SU-DHL-6 (cell line): ENCODE results near the gene WDR47.
"Not testable (repeated sequence)": the region's sequence is repeated elsewhere in the genome, so short reads cannot be mapped to it uniquely, and the experiment has no call there.

Experiments used
- H2AFZ ChIP-seq: fragments of 200-600 bp; sonication (generic); 2 replicates; pipeline ENCODE4 v1.6.1; 2014; ENCODE audit warnings: low read depth, mild to moderate bottlenecking, moderate library complexity, mixed read lengths, antibody characterized with exemption, low read length; ENCODE audit not compliant: severe bottlenecking
- H3F3A ChIP-seq: fragments of 200-600 bp; shearing (Covaris generic); 2 replicates; pipeline ENCODE4 v1.6.0; 2016; ENCODE audit warnings: antibody characterized with exemption, mild to moderate bottlenecking; ENCODE audit not compliant: insufficient read depth
- H3K27ac ChIP-seq: fragments of 200-600 bp; sonication (generic); 2 replicates; pipeline ENCODE4 v1.5.1; 2016; ENCODE audit warnings: low read depth, mild to moderate bottlenecking, low read length, moderate library complexity, mixed read lengths
- H3K27me3 ChIP-seq: fragments of 200-600 bp; sonication (generic), shearing (Covaris generic); 2 replicates; pipeline ENCODE4 v1.6.0; 2014; ENCODE audit warnings: mild to moderate bottlenecking, low read length
- H3K36me3 ChIP-seq: fragments of 200-600 bp; sonication (generic); 2 replicates; pipeline ENCODE4 v1.6.1; 2014; ENCODE audit warnings: mild to moderate bottlenecking, low read length, mixed read lengths
- H3K4me2 ChIP-seq: fragments of 300-600, 200-600 bp; shearing (Covaris generic), sonication (generic); 2 replicates; pipeline ENCODE4 v1.6.0; 2014; ENCODE audit warnings: low read length, low read depth, mild to moderate bottlenecking; ENCODE audit not compliant: poor library complexity, severe bottlenecking
- H3K4me3 ChIP-seq: fragments of 200-600 bp; sonication (generic); 2 replicates; pipeline ENCODE4 v1.5.1; 2014; ENCODE audit warnings: antibody characterized with exemption, low read length, mild to moderate bottlenecking, mixed read lengths; ENCODE audit not compliant: insufficient read depth, poor library complexity, severe bottlenecking
- H3K79me2 ChIP-seq: fragments of 200-600 bp; sonication (generic); 2 replicates; pipeline ENCODE4 v1.6.1; 2014; ENCODE audit warnings: mild to moderate bottlenecking, low read length, moderate library complexity; ENCODE audit not compliant: insufficient read depth
- H3K9ac ChIP-seq: fragments of 200-600 bp; sonication (generic); 2 replicates; pipeline ENCODE4 v1.7.0; 2014; ENCODE audit warnings: mild to moderate bottlenecking, low read length
- H3K9me2 ChIP-seq: fragments of 200-600 bp; sonication (generic); replicated peaks from 2 replicates; pipeline ENCODE4 v1.6.1; 2014; ENCODE audit warnings: low read length; ENCODE audit not compliant: insufficient read depth
- H3K9me3 ChIP-seq: fragments of 200-600 bp; sonication (generic); 2 replicates; pipeline ENCODE4 v1.6.1; 2014; ENCODE audit warnings: low read length, mixed read lengths; ENCODE audit not compliant: insufficient read depth
- H4K20me1 ChIP-seq: fragments of 200-600 bp; sonication (generic); 2 replicates; pipeline ENCODE4 v1.6.1; 2014; ENCODE audit warnings: low read depth, mild to moderate bottlenecking, antibody characterized with exemption, low read length, moderate library complexity, mixed read lengths
- EZH2phosphoT487 ChIP-seq: fragments of 200-600 bp; sonication (generic), shearing (Covaris generic); conservative IDR thresholded peaks from 2 replicates; pipeline ENCODE4 v1.6.1; 2018; ENCODE audit warnings: mild to moderate bottlenecking, antibody characterized with exemption, low read length, moderate library complexity, mixed read lengths
- TF ChIP-seq, protein P1 (sequence below): fragments of 200-600 bp; sonication (generic); IDR thresholded peaks from one replicate; pipeline ENCODE4 v1.5.1; 2017; ENCODE audit warnings: antibody characterized with exemption, mild to moderate bottlenecking, low read length, moderate library complexity; ENCODE audit not compliant: insufficient read depth, poor library complexity, severe bottlenecking

Gene WDR47

DNA sequence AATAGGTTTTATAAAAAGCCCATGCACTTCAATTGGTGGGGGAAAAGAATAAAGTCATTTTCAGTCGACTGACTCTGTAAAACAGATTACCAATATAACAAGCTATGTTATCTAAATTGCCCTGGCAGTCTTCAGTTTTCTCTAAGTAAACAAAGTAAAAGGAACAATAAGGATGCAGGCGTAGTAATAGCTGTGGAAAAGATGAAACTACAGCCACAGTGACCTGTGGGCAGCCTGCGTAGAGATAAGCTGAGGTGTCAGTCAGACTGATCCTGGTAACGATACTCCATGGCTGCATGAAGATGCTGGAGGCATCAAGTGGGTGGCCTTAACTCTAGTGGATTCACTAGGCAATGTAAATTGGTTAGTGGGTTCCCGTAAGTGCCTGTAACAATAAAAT, 108.0 kb downstream of the WDR47 start:
- peaks cover 12% of the 10 kb centered on the region; the same call in 1 of the 2 replicates for H3F3A ChIP-seq
- TF ChIP-seq EZH2phosphoT487 = no peak
- TF ChIP-seq, protein P1, sequence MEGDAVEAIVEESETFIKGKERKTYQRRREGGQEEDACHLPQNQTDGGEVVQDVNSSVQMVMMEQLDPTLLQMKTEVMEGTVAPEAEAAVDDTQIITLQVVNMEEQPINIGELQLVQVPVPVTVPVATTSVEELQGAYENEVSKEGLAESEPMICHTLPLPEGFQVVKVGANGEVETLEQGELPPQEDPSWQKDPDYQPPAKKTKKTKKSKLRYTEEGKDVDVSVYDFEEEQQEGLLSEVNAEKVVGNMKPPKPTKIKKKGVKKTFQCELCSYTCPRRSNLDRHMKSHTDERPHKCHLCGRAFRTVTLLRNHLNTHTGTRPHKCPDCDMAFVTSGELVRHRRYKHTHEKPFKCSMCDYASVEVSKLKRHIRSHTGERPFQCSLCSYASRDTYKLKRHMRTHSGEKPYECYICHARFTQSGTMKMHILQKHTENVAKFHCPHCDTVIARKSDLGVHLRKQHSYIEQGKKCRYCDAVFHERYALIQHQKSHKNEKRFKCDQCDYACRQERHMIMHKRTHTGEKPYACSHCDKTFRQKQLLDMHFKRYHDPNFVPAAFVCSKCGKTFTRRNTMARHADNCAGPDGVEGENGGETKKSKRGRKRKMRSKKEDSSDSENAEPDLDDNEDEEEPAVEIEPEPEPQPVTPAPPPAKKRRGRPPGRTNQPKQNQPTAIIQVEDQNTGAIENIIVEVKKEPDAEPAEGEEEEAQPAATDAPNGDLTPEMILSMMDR = no peak

DNA sequence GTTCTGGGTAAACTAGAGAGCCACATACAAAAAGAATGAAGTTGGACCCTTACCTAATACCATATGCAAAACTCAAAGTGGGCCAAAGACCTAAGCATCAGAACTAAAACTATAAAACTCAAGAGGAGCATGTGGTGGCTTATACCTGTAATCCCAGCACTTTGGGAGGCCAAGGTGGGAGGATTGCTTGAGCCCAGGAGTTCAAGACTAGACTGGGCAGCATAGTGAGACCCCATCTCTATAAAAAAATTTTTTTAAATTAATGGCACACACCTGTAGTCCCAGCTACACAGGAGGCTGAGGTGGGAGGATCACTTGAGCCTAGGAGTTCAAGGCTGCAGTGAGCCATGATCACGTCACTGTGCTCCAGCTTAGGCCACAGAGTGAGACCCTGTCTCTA, 114.3 kb downstream of the WDR47 start:
- peaks cover 56% of the 10 kb centered on the region for H3K36me3 ChIP-seq
- not testable (repeated sequence) for H4K20me1 ChIP-seq, H3K4me3 ChIP-seq, H3K27ac ChIP-seq, H3F3A ChIP-seq, H3K9me2 ChIP-seq, H3K79me2 ChIP-seq, H2AFZ ChIP-seq, H3K9me3 ChIP-seq, H3K9ac ChIP-seq, H3K27me3 ChIP-seq, H3K4me2 ChIP-seq

More for the DNA sequence above, 108.0 kb downstream of the WDR47 start:
- Histone ChIP-seq H3K9me3 (no peaks in the 10 kb centered on the region), H3K79me2 (no peaks in the 10 kb centered on the region), H3K27ac (no peak overlapping the region), H3K9me2 (no peaks in the 10 kb centered on the region), H3K4me3 (no peak overlapping the region), H3K36me3 (peaks cover 42% of the 10 kb centered on the region), H3K27me3 (no peaks in the 10 kb centered on the region), H3K4me2 (no peak overlapping the region), H2AFZ (no peak overlapping the region), H4K20me1 (no peaks in the 10 kb centered on the region), H3K9ac (no peak overlapping the region)

DNA sequence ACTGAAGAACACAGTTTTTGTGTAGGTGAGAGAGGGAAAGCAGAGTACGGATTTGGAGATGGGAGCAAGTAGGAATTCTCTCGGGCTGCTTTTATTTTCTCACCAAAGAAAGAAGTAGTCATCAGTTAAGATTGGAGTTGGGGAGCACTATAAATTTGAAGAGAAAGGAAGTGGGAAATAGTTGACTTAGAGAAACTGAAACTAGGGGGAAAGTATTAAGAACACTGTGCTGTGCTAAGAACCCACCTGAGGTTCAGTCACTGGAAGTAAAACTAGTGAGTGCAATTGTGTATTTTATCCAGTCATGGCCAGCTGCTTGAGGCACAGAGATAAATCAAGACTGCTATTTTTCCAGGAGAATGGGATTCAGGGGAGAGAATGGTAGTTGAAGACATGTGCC, 116.0 kb downstream of the WDR47 start:
- Histone ChIP-seq H3K4me2 (no peak overlapping the region), H3K27ac (no peak overlapping the region), H3K9me3 (no peaks in the 10 kb centered on the region), H4K20me1 (no peaks in the 10 kb centered on the region), H3K79me2 (no peaks in the 10 kb centered on the region), H3K9me2 (no peaks in the 10 kb centered on the region), H3F3A (0 out of 2 replicates have a peak, but pooled peaks cover 2% of the 10 kb centered on the region), H3K4me3 (no peak overlapping the region), H3K27me3 (no peaks in the 10 kb centered on the region), H3K9ac (no peak overlapping the region), H2AFZ (no peak overlapping the region), H3K36me3 (peaks cover 45% of the 10 kb centered on the region)
- TF ChIP-seq, protein P1 = no peak
- TF ChIP-seq EZH2phosphoT487 = no peak
